G401.6 (cell line): ENCODE data around the gene AKAP13.

ENCODE experiments used
- FAIRE-seq: peaks from 2 replicates; lab custom pipeline; 2012; peaks lifted over from hg19 to GRCh38; lab: Jason Lieb, UNC

The AKAP13 gene

DNA sequence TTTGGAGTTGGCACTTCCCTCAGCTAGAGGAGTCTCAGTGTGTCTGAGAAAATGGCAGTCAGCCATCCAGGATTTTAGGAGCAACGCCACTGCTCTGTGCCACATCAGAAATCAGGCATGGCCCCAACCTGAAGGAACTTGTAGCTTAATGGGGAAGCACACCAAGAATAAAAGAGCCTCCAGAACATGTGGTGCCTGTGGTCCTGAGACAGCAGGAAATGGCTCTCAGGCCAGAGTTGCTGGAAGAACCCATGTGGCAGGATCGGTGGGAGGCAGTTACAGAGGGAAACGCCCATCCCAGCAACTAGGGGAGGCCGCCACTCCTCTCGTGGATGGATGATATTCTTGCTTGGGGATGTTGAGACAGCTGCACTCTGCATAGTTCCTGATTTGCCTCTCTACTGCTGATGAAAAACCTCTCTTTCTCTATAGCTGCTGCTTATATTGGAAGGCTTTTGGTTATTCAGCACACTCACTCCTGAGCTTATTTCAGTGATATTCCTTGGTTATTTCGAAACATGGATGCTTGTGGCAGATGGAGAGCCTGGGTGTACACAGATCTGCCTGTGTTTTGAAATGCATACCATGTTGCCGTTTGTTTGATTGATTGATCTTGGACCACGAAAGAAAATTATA, 361.9 kb downstream of the AKAP13 start:
- no peak for FAIRE-seq

DNA sequence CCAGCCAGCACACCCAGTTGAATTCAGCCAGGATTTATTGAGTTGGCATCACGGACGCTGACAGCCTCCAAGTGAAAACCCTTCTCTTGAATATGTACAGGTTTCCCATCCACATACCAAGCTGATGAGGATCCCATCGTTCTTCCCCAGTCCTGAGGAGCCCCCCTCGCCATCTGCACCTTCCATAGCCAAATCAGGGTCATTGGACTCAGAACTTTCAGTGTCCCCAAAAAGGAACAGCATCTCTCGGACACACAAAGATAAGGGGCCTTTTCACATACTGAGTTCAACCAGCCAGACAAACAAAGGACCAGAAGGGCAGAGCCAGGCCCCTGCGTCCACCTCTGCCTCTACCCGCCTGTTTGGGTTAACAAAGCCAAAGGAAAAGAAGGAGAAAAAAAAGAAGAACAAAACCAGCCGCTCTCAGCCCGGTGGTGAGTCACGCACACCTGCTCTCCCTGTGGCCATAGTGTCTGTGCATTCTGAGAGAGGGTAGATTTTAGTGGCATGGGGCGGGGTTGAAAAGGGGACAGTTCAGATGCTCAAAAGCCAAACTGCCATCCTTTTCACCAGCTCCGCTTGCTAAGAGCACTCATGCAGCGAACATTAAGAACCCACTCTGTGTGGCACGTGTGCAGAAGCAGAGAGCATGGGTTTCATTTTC, 363.1 kb downstream of the AKAP13 start:
- no peak for FAIRE-seq

DNA sequence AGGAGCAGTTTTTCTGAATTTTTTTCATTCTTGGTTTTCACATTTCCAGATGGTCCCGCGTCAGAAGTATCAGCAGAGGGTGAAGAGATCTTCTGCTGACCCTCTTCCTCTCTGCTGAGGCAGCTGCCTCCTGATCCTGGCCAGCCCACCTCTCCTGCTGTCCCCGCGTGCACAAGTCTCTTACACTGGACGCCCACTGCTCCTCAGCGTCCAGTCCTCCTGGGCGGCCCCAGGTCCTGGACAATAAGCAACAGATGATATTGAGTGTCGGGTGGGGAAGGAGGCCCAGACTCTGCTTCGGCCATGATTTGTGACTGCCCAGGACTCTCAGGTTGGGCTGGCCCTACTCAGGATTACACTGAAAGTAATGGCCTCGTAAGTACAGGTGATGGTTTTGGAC, 364.2 kb downstream of the AKAP13 start:
- FAIRE-seq: no peak

DNA sequence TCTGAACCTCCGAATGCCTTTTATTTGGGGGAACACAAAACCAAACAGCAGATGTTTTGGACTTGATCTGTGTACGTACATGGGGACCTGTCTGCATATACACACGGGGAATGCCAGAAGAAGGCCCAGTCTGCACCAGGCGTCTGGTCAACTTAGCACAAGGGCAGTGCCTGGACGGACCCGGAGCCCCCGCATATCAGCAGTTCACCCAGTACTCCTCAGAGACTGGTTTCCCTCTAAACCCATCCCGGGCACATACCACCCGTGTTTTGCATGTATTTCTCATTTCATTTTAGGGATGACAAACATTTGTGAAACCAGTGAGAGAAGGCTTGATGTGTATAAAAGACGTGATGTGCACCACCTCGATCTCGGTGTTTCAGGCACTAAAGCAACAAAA, 364.6 kb downstream of the AKAP13 start:
- FAIRE-seq: no peak

DNA sequence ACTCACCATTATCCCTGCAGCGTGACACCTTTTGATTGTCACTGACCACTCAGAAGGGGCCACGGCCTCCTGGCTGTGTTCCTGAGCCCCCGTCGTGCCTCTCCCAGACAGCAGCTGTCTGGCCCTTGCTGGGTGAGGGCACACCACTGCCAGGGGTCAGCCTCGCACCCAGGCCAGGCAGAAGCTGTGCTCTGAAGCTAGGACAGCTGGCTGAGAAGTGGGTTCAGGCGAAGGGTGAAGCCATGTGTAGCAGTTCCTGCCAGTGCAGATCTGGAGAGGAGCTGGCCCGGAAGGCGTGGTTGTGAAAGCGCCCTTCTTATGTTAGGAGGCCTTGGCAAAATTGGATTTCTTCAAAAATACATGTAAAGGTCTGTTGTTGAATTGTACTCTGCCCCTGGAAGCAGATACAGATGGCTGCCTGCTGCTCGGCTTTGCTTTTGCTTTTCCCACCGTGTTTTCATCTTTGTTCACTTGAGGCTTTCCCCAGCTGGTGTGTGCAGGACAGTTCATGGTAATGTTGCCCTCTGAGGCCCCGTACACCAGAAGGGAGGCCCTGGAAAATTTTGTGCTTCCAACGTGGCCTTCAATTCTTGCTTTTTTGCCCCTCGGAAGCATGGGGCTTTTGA, 365.2 kb downstream of the AKAP13 start:
- FAIRE-seq: no peak

DNA sequence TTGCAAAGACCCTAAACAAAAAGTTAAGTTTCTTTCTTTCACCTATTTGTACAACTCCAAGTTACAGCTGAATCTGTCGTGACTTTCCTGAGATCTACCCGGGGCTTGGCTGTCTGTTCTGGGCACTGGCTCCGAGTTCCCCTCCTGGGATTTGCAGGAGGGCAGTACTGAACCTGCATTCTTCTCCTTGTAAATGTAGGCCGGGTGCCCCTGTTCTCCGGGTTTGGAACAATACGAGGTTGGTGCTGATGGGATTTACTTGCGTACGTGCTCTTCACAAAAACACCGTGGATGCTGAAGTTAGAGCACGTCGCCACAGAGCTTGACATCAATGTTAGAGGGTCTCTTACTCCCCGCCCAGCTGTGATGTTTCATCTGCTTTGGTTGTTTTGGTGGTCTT, 366.2 kb downstream of the AKAP13 start:
- no peak for FAIRE-seq

DNA sequence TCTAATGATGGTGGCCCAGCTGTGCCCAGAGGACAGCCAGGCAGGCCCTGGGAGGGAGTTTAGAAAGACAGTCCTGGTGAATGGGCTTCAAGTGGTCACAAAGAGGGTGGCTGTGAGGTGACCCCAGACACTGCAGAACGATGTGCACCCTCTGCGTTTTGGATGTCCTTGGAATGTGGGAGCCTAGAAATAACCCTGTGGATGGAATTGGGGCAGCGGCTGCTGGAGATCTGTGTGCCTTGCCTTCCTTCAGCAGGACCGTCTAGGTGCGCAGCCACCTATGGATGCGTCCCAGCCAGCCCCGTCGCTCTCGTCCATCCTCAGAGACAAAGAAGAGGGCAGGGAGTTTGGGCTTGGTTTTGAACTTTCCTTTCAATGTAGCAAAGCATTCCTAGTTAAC, 367.8 kb downstream of the AKAP13 start:
- no peak for FAIRE-seq

DNA sequence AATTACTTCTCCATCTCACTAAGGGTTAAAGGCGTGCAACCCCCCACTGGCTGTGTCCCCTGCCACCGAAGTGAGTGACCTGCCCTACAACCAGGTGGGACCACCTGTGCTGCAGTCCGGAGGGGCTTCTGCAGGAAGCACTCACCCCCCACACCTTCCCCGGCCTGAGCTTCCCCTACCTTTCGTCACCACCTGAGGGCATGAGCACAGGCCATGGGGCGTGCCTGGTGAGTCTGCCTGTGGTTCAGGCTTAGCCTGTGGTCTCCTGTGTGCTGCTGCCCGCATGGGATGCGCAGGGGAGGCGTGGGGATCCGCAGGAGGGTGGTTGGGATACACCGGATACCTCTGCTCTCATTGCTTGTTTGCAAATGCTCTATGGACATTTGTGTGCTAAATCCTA, 368.3 kb downstream of the AKAP13 start:
- no peak for FAIRE-seq

DNA sequence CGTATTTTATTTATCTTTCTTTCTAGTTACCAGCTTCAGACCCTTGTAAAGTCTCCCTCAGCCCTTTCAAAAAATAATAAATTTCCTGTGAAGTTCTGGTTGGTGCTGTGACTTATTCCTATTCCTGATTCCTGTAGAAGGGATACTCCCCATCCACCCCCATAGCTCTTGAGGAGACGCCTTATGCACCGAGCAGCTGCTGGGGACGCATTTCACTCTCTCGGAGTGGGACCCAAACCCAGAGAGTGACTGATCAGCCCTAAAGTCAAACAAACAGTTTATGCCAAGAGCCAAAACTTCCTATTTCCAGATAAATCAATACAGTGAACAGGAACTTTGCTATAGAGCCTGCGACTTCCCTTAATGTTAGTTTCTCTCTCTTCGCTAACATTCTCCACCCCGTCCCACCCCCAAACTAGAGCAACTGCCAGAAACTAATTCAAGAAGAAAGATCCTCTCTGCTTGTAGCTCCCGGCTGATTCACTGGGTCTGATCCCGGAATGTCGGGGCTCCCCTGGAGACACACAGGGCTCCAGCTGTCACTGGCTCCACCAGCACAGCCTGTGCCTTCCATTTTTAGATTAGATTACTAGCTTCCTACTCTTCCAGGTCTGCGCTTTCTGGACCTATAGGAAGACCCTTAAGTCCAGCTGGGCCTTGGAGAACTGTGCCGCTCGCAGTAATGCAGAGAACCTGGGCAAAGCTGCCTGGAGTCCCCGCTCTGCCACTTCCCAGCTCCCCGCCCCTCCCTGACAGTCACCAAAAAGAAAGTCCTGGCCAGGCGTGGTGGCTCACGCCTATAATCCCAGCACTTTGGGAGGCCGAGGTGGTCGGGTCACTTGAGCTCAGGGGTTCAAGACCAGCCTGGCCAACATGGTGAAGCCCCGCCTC, 369.1 kb downstream of the AKAP13 start:
- FAIRE-seq: no peak

DNA sequence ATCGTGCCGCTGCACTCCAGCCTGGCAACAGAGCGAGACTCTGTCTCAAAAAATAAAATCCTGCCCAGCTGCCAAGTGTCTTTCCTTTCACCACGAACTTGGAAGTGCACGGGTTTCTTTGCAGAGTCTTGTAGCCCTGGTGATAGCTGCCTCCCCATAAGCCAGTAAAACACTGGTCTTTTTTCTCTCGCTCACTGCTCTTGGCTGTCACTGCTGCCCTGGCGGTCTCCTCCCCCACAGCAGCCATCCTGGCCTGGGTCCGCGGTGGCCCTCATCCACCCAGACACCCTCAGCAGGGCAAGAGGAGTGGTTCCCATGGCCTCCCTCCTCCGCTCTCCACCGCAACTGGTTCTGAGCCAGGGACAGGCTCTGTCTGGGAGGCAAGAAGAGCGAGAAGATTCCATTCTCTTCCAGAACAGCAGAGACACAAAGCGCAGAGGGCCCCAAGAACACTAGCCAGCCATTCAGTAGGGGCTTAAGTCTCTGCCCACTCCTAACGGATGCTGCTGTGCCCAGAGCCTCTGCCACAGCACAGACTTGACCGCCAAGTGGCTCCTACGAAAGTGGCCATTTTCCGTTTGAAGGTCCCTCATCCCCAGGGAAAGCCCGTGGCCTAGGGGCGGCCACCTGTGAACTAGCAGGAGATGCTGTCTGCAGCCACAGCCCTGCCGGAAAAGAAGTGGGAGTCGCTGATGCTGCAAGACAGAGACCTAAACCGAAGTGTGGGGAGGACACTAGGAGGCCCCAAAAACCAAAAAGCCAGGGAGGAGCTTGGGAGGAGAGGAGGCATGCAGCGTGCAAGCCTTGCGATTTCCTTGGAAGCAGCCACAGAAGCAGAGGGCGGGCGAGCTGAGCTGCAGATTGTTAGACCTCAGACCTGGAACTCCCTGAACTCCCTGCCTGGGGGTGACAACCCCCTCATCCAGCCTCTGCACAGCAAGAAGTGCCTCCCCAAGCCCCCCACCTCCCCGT, 370.2 kb downstream of the AKAP13 start:
- FAIRE-seq: no peak

DNA sequence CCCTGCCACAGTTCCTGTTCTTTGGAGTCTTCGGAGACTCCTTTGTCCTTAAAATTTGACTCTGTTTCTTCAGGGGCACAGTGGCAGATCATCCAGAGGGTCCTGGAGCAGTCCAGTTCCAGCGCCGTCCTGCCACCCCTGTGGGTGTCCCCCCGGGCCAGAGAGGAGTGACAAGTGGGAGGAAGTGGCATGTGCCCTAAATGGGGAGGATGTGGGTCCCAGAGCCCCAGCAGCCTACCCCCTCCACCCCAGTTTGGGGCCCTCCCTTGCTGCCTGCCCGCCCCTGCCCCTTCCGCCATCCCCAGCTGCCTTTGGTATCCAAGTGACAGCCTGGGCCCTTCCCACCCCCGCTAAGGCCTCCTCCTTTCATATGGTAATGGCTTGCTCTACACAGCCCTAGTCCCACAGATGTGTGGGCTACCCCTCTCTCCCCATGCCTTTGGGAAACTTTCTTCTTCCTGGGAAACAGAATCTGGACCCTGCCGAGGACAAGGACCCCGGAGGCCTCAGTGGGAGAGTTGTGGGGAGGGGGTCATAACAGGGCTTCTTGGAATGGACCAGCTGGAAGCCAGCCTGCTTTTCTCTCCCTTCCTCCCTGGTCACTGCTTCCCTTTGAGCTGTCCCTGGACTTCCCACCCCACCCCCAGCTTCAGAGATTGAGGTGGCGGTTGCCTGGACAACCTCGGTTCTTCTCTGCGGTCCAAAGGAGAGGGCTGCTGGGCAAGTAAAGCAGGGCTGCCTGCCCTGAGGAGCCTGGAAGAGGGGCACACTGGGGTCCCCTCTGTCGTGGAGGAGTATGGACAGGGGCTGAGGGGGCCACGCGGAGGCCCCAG, 371.1 kb downstream of the AKAP13 start:
- no peak for FAIRE-seq

DNA sequence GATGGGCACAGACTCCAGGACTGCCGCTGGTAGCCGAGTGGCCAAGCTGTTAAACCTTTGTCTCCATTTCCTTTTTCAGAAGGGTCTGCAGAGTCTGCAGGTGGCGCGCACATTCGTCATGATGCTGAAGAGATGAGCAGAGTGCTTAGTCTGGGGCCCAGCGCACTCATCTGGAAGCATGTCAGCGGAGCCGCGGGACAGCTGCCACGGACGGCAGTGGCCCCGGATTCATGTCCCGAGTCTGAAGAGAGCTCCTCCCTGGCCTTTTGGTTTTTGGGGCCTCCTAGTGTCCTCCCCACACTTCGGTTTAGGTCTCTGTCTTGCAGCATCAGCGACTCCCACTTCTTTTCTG, 371.7 kb downstream of the AKAP13 start:
- no peak for FAIRE-seq

DNA sequence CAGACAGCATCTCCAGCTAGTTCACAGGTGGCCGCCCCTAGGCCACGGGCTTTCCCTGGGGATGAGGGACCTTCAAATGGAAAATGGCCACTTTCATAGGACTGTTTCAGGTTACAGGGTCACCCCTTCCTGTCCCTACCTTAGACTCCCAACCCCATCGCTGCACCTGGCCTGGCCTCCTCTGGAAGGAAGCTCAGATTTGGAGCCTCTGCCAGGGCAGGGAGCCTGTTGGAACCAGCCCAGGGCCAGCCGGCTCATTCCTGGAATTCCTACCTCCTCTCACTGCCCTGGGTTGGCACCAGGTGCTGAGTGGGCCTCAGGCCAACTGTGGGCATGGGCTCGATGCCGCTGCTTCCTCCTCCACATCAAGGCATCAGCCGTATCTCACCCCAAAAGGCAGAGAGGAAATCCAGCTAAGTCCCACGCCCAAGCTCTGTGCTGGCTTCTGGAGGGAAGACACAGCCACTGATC, 372.1 kb downstream of the AKAP13 start:
- no peak for FAIRE-seq

DNA sequence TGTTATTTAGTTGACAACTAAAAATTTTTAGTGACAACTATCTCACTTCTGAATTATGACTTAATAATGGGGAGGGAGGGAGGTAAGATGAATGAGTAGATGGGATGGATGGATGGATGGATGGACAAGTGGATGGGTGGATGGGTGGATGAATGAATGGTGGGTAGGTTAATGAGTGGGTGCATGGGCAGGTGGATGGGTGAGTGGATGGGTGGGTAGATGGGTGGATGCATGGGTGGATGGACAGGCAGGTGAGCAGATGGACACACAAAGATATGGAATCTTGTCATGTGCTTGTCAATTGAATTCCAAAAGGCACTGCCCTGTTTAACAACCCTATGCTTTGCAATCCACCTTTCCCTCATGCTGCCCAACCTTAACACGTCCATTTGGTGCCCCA, 372.9 kb downstream of the AKAP13 start:
- no peak for FAIRE-seq

DNA sequence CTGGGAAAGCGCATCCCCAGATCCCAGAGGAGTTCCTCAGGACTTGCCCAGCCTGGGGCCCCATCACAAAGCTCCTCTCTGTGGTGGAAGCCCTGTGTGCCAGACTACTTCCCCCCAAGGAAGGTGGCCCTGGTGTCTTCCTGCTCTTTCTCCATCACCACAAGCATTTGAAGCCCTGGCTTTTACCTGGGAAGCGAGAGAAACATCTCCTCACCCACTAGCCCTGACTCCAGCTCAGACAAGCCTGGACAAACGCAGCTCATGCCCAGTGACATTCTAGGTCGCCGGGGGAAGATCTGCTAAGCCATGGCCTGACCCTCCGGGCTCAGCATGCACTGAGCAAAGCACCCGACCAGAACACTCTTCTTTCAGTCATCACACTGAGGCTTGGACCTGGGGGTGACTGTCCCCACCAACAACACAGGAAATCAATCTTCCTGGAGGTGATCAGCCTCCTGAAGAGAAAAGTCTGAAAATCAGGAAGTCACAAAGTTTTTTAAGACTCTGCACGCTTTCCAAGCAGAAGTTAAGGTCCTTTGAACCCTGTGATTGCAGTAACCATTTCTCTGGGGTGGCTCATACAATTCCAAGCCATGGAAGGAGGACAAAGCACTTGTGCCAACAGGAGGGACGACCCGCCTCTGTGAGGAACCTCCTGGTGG, 373.5 kb downstream of the AKAP13 start:
- no peak for FAIRE-seq

DNA sequence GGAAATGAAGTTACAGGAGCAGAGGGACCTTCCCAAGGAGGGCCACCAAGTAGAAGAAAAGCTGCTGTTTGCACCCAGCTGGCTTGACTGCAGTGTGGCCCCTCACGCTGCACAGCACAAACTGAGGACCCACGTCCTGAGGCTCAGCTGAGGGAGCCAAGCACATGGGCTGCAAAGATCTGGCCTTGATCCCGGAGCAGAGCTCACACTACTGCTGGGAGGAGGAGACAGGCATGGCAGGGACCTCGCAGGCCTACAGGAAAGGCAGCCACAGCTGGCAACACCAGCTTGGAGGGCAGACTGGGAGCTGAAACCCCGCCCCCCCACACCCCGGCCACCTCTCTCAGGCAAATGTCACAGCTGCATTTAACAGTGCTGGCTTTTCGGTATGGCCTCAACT, 374.6 kb downstream of the AKAP13 start:
- no peak for FAIRE-seq

DNA sequence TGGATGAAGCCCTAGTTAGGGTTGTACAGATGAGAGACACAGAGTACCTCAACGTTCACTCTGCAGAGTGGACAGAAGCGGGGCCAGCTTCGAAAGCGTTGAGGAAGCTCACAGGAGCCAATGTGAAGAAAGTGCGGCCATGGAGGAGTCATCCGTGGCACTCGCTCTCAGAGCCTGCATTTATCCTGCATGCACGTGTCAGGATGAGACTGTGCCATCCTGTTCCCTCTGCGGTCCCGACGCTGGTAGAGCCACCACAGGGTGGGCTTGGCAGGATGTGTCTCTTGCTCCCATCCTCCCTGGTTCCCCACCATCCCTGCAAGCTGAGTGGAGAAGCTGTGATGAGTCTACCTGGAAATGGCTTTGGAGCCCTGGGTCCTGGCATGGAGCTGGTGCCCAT, 375.1 kb downstream of the AKAP13 start:
- no peak for FAIRE-seq

DNA sequence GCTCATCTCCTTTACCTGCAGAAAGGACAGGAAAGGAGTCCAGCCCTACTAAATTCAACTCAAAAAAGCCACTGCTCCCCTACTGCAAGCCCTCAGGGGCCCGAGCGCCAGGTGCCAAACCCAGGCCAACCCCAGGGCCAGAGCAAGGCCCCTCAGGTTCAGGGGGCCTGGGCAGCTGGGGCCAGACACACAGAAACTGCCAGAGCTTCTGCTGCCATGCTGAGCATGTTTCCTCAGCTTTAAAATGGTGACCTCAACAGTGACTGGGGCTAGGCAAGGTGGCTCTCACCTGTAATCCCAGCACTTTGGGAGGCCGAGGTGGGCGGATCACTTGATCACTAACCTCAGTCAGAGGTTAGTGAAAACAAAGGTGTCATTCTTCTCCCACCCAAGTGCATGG, 375.5 kb downstream of the AKAP13 start:
- FAIRE-seq: no peak

DNA sequence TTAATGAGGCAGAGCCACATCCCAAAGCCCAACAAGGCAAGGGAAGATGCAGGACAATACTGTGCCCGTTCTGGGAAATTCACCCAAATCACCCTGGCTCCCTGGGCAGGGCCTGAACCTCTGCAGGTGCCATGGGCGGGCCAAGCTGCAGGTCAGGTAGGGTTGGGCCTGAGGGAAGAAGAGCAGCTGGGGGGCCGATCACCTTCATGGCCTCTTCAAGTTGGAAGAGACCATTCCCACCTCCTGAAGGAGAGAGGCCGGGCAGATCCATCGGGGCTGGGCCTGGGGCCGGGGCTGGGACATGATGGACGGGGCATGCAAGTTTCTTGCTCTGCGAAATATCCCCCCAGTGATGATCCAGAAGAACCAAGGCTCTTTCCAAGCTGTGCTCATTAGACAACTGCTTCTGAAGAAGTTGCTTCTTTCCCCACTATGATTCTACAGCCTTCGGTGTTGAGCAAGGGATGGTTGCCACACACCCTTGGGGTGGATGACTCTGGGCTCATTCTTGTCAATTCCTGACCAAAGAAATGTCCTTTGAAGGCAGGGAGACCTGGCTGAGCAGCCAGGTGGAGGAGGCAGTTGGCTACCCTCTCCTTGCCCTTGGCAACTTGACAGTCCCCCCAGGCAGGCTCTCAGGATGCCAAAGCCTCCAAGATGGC, 376.1 kb downstream of the AKAP13 start:
- no peak for FAIRE-seq
